Measurements from ENCODE around the gene ZNF565. TPM values are rescaled to one million over a fixed set of nuclear protein-coding genes. Genes with fewer than 3 reads are reported as not detected.

The ZNF565 gene
- total and polyA plus RNA-seq, 2 of the 13 experiments (the other 11 are each of a cell fraction or from before 2014, with no cell fraction given): 1.8 to 5.2 TPM

DNA sequence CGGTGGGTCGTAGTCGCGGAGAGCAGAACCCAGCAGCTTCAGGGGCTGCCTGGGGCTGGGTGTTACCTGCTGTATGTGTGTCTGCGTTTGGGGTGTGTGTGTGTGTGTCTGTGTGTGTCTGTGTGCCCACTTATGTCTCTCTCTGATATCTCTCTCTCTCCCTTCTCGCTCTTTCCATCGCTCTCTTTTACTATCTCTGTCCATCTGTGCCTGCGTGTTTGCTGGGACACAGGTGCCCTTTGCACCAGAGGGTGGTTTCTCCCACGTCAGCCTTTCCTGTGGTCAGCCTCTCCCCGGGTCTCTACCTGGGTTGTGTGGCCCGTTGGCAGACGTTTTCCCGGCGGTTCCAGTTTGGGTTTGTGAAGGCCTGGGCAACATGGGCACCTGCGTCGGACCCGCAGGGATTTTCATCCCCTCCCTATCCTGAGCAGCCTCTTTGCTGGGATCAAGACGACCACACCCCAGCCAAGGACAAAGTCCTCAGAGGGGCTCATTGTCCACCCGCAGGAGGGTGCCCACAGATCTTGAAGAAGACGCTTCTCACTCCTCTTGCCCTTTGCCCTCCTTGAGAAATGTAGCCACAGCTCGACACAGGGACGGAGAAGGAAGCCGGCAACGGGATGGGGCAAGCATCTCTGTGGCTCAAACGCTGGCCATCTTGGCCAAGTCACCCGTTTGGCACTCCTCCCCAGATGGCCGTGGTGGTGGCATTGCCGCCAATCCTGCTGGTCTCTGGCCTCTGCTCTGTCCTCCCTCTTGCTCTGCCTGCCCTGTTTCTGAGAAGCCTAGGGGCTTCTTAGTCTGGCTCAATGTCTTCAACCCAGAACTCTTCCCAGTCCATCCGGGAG, 43.8 kb upstream of the ZNF565 start:
- ATAC-seq (no peak), DNase-seq (ENCODE audit: low spot score) (no peak), FAIRE-seq (no peak)
- H4K20me1 ChIP-seq (ENCODE audit: insufficient read depth, low read length): no peaks in the 10 kb centered on the region
- no peak overlapping the region for H3K9ac ChIP-seq (ENCODE audit: insufficient read depth, low read depth, low read length)
- H3K4me2 ChIP-seq (ENCODE audit: low read depth, low read length): no peak overlapping the region
- H3K9me3 ChIP-seq (ENCODE audit: low read length): no peaks in the 10 kb centered on the region
- no peaks in the 10 kb centered on the region for H3K36me3 ChIP-seq (replicated peaks in 1 of 2; ENCODE audit: control insufficient read depth in 1 of 2, insufficient read depth in 2 of 2, low read length in 2 of 2)
- CTCF ChIA-PET (ENCODE audit: low intra/inter-chr PET ratio, low total read pairs): no interaction called here
- in situ Hi-C loops (cut with HindIII; ENCODE audit: extremely low pct_ligation_motif_present, low pct_unique_long_range_greater_than_20kb): no loop called here
- intact Hi-C loops (cut with micrococcal nuclease; ENCODE audit: unreplicated experiment): no loop called here
- POLR2A ChIA-PET: no interaction called here
- TF ChIP-seq SIX1 (CRISPR knock-in tag; IDR thresholded peaks at IDR 0.05; ENCODE audit: borderline replicate concordance): no peak
- TF ChIP-seq TRAFD1 (CRISPR knock-in tag; IDR thresholded peaks at IDR 0.05; ENCODE audit: borderline replicate concordance): no peak
- no peak for TF ChIP-seq CENPX (CRISPR knock-in tag; IDR thresholded peaks at IDR 0.05)
- no peak for TF ChIP-seq HOXA9 (CRISPR knock-in tag; IDR thresholded peaks at IDR 0.05; ENCODE audit: borderline replicate concordance)
- TF ChIP-seq SOX6 (IDR thresholded peaks at IDR 0.05): no peak
- TF ChIP-seq SOX6 (CRISPR knock-in tag; IDR thresholded peaks at IDR 0.05): no peak
- no peak for TF ChIP-seq ZNF552 (CRISPR knock-in tag; IDR thresholded peaks at IDR 0.05; ENCODE audit: borderline replicate concordance)
- no peak for TF ChIP-seq ZNF296 (CRISPR knock-in tag; conservative IDR thresholded peaks at IDR 0.05)
- 56% methylated on average over 21 of the region's 29 CpGs for WGBS (ENCODE audit: low lambda C conversion rate)
- no TSS peak for BruUV-seq (replicated peaks)
- H3K27me3 ChIP-seq (ENCODE audit: control insufficient read depth in 1 of 2, insufficient read depth in 2 of 2, low read length in 2 of 2): no peaks in the 10 kb centered on the region
- H3K79me2 ChIP-seq (ENCODE audit: insufficient read depth, low read length): no peaks in the 10 kb centered on the region
- no peak overlapping the region for H3K27ac ChIP-seq (ENCODE audit: extremely low read length, insufficient read depth, low read length)
- no peaks in the 10 kb centered on the region for H3K4me1 ChIP-seq (ENCODE audit: insufficient read depth, low read length)
- H3K4me3 ChIP-seq (replicated peaks in 1 of 3; ENCODE audit: insufficient read depth in 1 of 3, low read depth in 2 of 3, low read length in 3 of 3): no peak overlapping the region
- no peak overlapping the region for H2AFZ ChIP-seq (ENCODE audit: low read length)

Measured in HepG2 (cell line).